ENCODE data around the gene ST6GAL2. TPM values are rescaled to one million over a fixed set of nuclear protein-coding genes. Genes with fewer than 3 reads are reported as not detected.

Gene ST6GAL2, protein sequence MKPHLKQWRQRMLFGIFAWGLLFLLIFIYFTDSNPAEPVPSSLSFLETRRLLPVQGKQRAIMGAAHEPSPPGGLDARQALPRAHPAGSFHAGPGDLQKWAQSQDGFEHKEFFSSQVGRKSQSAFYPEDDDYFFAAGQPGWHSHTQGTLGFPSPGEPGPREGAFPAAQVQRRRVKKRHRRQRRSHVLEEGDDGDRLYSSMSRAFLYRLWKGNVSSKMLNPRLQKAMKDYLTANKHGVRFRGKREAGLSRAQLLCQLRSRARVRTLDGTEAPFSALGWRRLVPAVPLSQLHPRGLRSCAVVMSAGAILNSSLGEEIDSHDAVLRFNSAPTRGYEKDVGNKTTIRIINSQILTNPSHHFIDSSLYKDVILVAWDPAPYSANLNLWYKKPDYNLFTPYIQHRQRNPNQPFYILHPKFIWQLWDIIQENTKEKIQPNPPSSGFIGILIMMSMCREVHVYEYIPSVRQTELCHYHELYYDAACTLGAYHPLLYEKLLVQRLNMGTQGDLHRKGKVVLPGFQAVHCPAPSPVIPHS
- total RNA-seq (2014; rRNA removed; shearing (Covaris generic)): 28.6 and 34.7 TPM in 2 replicates

DNA sequence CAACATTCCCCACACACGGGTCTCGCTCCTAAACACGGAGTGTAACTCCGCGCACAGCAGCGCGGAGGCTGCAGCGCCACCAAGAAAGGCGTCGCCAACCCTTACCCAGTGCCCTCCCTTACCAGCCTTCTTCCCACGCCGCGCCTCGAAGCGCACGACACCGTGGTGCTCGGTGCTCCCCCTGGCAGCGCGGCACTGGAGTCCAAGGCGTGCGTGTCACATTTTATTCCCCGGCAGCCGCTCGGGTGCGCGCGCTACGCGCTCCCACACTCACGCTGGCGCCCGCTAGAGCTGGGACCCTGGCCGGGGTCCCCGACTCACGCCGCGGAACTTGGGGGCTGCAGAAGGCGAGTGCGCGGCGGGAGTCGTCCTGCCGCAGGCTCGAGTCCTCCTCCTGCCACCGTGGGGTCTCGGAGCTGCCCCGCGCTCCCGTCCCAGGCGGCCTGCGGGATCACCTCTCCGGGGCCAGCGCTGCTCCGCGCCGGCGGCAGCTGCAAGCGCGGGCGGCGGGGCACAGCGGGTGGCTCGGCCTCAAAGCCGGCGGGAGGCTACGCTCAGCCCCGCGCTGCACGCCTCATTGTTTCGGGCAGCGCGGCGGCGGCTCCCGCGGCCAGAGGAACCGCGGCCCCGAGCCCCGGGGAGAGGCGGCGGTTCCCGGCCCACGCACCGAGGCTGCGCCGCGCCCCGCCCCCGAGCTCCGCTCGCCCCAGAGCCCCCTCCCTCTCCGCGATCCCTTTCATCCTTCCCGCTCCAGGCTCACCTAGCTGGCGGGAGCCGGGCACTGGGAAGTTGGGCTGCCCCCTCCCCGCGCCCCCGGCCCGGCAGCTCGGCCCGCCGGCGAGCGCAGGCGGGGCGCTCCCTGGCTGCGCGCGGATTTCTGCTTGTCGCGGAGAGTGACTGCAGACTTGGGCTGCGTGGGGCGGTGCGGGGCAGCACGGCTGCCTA is at the start of gene ST6GAL2:
Gene ST6GAL2, minus strand, starts transcription at position 197 of the 945 bp plus-strand sequence. CDS start 42,190 bp downstream, outside the sequence.
- DNase-seq (ENCODE audit: low read depth): peak; percentile 65

DNA sequence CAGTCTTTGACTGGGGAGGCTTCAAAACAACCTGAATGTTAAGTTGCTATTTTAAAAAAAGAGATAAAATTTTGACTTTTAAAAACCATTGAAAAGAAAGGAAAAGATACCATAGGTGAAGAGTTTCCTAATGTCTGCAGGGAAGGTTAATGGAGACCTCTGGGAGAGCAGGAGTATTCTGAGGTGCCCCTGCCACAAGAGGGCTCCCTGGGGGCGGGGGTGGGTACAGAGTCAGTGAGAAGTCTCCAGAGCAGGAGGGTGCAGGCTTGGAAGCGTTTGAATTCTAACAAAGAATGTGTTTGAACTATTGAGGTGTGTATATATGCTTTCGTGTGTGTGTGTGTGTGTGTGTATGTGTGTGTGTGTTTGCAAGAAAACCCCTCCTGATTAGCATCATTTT is 46.7 kb upstream of the ST6GAL2 start:
- no peak for DNase-seq (ENCODE audit: low read depth)

GRCh38 chr2:106931717-106932335 is 45.9 kb upstream of the ST6GAL2 start:
- DNase-seq (ENCODE audit: low read depth): no peak

DNA sequence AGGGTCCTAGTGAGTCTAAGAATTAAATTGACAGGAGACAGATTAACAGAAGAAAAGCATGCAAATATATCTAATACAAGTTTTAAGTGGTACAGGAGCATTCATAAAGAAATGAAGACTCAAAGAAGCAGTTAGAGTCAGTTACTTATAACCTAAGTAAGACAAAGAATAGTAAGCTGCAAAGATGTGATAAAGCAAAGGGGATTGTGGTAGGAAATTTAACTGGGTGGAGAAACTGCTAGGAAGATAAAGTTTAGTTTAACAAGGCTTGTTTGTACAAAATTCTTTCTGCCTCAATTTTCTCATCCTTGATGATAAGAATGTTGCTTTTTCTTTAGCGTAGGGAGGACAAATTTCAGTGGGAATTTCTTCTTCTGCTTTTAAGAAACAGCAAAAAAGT is 35.5 kb upstream of the ST6GAL2 start:
- no peak for DNase-seq (ENCODE audit: low read depth)

GRCh38 chr2:106919012-106919411 is 33.0 kb upstream of the ST6GAL2 start:
- DNase-seq (ENCODE audit: low read depth): no peak

- no peak for DNase-seq (ENCODE audit: low read depth)
Measured at GRCh38 chr2:106904242-106904641, 18.3 kb upstream of the ST6GAL2 start.

- peak; percentile 63 for DNase-seq (ENCODE audit: low read depth)
Measured at GRCh38 chr2:106899786-106900530, 14.0 kb upstream of the ST6GAL2 start.

DNA sequence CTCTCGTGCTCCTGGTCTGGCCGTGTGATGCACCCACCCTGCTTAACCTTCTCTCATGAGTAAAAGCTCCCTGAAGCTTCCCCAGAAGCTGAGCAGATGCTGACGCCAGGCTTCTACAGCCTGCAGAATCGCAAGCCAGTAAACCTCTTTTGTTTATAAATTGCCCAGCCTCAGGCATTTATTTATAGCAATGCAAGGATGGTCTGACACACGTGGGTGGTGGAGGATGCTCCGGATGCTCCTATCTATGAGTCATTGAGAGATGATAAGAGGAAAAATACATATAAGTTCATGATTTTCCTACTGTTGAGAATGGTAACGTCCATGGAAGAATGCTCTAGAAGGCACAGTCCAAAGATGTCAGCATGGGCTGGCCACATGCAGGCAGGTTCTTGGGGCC is 8.6 kb upstream of the ST6GAL2 start:
- peak; percentile 56 for DNase-seq (ENCODE audit: low read depth)

- no peak for DNase-seq (ENCODE audit: low read depth)
Measured at GRCh38 chr2:106892048-106892447, 6.1 kb upstream of the ST6GAL2 start.

DNA sequence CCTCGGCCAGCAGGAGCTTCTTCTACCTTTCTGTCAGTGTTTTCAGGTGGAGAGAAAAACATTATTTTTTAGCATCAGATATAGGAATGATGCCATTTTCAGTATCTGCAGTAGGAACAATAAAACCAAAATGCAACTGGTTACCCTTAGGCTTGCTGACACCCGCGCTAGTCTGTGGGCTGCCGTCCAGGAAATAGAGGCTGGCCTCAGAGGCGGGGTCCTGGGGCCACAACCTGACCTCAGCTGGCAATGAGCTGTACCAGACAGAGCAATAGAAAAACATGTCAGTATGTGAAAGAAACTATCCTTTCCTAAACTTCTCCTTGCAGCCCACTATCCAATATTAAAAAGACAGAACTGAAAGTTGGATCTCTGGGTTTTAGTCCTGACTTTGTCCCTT is 4.6 kb upstream of the ST6GAL2 start:
- DNase-seq (ENCODE audit: low read depth): peak; percentile 58

DNA sequence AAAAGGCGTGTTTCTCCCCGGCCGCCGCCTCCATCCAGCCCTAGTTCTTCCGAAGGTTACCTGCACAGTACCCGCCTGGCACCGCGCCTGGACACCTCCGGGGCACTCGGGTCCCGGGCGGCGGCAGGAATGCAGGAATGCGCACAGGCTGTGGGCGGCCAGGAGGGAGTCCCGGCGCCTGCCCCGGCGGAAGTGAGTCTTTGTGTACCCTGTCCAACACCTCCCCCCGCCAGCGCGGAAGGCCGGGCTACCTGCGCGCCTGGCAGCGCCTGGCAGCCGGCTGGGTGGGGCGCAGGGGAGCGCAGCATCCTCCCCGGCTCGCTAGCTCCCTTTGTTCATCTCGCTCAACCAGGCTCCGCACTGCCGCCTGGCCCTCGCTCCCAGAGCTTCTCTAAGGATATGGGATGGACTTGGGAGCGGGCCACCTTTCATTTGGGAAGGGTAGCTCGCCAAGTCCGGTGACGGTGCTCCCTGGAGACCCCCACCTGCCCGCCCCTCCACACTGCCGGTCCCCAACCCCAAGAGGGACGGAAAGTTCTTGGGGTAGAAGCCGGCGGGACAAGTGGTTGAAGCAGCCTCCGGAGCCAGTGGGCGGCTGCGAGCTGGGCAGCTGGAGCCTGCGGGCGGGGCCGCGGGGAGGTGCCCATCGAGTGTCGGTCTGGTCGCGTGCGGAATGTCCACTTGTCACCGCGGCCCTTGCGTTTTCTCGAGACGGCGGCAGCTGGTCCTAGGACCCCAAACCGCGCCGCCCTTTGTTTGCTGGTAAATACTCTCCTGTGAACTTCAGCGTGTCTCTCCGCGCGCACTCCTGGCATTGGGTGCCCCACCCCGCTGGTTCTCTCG is 1.2 kb upstream of the ST6GAL2 start:
- DNase-seq (ENCODE audit: low read depth): peak; percentile 62

- DNase-seq (ENCODE audit: low read depth): peak; percentile 58
Measured at GRCh38 chr2:106885329-106885728, 638 bp downstream of the ST6GAL2 start.

GRCh38 chr2:106882673-106883072 is 3.3 kb downstream of the ST6GAL2 start:
- DNase-seq (ENCODE audit: low read depth): peak; percentile 70

DNA sequence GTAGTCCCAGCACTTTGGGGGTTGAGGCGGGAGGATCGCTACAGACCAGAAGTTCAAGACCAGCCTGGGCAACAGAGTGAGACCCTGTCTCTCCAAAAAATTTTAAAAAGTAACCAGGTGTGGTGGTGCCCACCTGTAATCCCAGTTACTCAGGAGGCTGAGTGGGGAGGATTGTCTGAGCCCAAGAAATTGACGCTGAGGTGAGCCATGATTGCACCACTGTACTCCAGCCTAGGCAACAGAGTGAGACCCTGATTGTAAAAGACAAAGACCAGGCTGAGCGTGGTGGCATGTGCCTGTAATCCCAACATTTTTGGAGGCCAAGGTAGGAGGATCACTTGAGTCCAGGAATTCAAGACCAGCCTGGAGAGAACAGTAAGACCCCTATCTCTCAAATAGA is 7.8 kb downstream of the ST6GAL2 start:
- DNase-seq (ENCODE audit: low read depth): no peak

DNA sequence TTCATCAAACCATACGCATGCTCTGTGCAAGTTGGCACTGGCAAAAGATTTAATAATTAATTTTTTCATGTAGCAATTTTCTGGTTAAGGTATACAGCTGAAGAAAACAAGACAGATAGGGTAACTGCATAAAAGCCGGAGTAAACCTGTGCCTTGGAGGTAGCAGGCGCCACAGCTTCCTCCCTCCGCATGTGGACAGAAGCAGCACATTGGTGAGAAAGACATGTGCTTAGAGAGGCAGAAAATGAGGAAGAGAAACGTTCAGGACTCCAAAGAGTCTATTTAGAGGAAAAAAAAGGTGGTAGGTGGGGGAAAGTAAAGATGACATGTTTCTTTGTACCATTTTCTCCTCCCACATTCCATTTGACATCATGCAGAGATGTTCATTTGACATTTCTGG is 9.3 kb downstream of the ST6GAL2 start:
- DNase-seq (ENCODE audit: low read depth): no peak

DNA sequence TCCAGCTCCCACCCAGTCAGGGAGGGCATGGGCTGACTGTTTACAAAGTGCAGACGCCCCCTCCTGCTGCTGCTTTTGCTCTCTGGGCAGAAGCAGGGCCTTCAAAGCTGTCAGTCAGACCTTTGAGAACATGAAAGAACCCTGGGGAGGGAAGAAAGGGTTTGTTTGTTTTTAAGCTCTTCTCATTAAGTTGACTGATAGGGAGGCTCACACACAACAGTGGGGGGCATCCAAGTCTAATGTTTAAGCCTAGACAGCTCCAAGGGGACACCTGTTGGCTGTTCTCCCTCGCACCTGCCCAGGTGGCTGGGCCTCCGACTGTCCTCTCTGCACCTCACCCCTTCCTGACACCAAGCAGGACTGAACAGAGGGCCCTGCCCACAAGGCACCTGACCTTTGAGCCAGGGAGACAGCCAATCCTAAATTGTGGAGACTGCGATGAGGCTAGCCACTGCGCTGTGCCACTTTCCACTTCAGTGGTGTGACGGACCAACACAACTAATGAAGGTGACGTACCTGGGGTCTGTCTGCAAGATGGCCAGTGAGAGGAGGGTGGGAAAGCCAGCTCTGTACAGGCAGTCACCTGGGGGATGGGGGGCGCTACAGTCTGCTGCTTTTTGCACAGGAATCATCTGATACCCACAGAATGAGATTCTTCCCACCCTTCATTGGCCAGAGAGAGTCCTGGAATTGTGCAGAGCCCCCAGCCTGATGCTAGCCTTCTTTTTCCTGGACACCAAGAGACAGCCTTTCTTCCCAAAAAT is 16.3 kb downstream of the ST6GAL2 start:
- DNase-seq (ENCODE audit: low read depth): no peak

DNA sequence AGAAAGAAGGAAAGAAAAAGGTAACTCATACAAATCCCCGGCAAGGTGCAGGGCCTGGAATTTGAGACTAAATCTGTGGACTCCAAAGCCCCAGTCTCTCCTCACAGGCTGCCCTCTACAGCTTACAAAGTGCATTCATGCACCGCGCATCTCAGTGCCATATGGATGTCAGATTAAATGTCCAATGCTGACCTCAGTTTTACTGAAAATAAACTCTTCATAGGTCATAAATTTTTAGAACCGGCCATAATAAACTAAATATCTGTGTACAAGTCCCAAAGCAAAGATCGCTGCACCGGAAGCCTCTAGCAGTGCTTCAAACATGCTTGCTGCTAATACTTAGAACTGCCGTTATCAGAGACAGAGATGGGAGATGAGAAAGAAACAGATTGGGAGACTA is 17.7 kb downstream of the ST6GAL2 start:
- peak; percentile 39 for DNase-seq (ENCODE audit: low read depth)

DNA sequence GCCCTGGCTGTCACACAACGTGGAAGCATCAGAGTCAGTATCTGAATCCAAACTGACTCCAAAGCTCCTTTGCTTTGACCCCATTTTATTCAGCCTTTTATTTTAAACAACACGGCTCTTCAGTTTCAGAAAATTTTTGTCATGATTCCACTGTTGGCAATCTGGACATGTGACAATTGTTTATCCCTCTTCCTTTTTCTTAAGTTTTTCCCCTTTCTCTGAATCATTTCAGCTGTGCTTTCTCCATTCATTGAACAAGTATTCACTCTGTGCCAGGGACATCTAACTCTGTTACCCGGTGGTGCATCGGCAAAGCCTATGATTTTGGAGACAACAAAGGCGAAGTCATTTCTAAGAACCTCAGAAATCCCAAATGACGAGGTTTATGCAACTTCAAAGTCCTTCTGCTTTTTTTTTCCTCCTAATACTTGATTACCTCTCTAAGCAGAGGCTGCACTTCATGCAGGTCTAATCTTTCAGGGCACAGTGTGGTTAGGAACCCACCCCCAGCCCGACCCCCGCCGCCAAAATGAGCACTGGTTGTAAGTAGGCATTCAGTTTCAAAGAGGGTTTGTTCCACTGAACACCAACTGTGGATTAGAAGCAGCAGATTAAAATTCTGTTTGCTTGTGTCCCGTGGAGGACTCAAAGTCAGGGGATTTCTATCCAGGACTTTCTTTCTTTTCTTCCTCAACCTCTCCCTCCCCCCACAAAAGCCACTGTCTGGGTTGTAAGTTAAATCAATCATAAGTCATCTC is 18.6 kb downstream of the ST6GAL2 start:
- DNase-seq (ENCODE audit: low read depth): no peak

- DNase-seq (ENCODE audit: low read depth): no peak
Measured at GRCh38 chr2:106866641-106867040, 19.3 kb downstream of the ST6GAL2 start.

Data from RPMI7951 (cell line).